NCI-H187 treated with DMSO at 0.1 percent for 48 hours (cell line): ENCODE results near the gene GCLM.

Source experiments
- DNase-seq: peaks from one replicate; lab custom pipeline; 2025; lab: John Stamatoyannopoulos, UW

Gene GCLM

GRCh38 chr1:93846206-93846991 is 62.8 kb downstream of the GCLM start:
- no peak for DNase-seq

- DNase-seq = no peak
Measured at GRCh38 chr1:93845538-93846205, 63.6 kb downstream of the GCLM start.

- peak; percentile 28 for DNase-seq
Measured at GRCh38 chr1:93844262-93845045, 64.8 kb downstream of the GCLM start.

GRCh38 chr1:93842750-93843500 is 66.3 kb downstream of the GCLM start:
- DNase-seq = no peak

- no peak for DNase-seq
Measured at GRCh38 chr1:93841771-93842170, 67.5 kb downstream of the GCLM start.

GRCh38 chr1:93840956-93841482 is 68.2 kb downstream of the GCLM start:
- no peak for DNase-seq

GRCh38 chr1:93839753-93840152 is 69.5 kb downstream of the GCLM start:
- DNase-seq = no peak

- no peak for DNase-seq
Measured at GRCh38 chr1:93839307-93839706, 69.9 kb downstream of the GCLM start.

- no peak for DNase-seq
Measured at GRCh38 chr1:93837961-93838360, 71.3 kb downstream of the GCLM start.
